Memory B cell (primary cell): ENCODE results near the gene GPR15.

Experiments used
- ATAC-seq: fragments of 150-1000 bp; cut with Tn5 transposase; 2 replicates; pipeline ENCODE4 v1.10.0; 2021; ENCODE audit warnings: low read depth, mild to moderate bottlenecking, moderate library complexity
- DNase-seq, 2 donors: peaks; one replicate each; pipeline ENCODE4 v3.0.0; 2022; ENCODE audit warnings: low spot score in 2 of 2
- H3K27ac Mint-ChIP-seq: one replicate; pipeline ENCODE4 v1.8.0; 2022; ENCODE audit warnings: mild to moderate bottlenecking, moderate library complexity, mixed read lengths
- H3K27me3 Mint-ChIP-seq: one replicate; pipeline ENCODE4 v1.8.0; 2022; ENCODE audit warnings: mixed read lengths
- H3K36me3 Mint-ChIP-seq: one replicate; pipeline ENCODE4 v1.8.0; 2022; ENCODE audit warnings: mild to moderate bottlenecking, mixed read lengths
- H3K4me1 Mint-ChIP-seq: one replicate; pipeline ENCODE4 v1.8.0; 2022; ENCODE audit warnings: mixed read lengths
- H3K4me3 Mint-ChIP-seq: one replicate; pipeline ENCODE4 v1.8.0; 2022; ENCODE audit warnings: mild to moderate bottlenecking, moderate library complexity, mixed read lengths
- H3K9me3 Mint-ChIP-seq: one replicate; pipeline ENCODE4 v1.8.0; 2022; ENCODE audit warnings: mixed read lengths

Gene GPR15

GRCh38 chr3:98531622-98532274, at the start of gene GPR15:
Gene GPR15 (plus strand): TSS chr3:98531978. CDS start chr3:98532034, 56 bp downstream.
- ATAC-seq (peak; percentile 81), DNase-seq (no peak)
- peak within 1 kb of the TSS; percentile 96 for H3K4me3 Mint-ChIP-seq
- H3K9me3 Mint-ChIP-seq, result no peaks in the 10 kb centered on the region
- peaks cover 3% of the 10 kb centered on the region for H3K36me3 Mint-ChIP-seq
- H3K27ac Mint-ChIP-seq, result peak within 1 kb of the TSS; percentile 80
- peaks cover 7% of the 10 kb centered on the region for H3K4me1 Mint-ChIP-seq
- H3K27me3 Mint-ChIP-seq, result no peaks in the 10 kb centered on the region

- Mint-ChIP-seq H3K9me3 (peaks cover 20% of the 10 kb centered on the region), H3K27ac (no peak overlapping the region), H3K36me3 (peaks cover 8% of the 10 kb centered on the region), H3K4me1 (no peaks in the 10 kb centered on the region), H3K4me3 (no peak overlapping the region), H3K27me3 (peaks cover 17% of the 10 kb centered on the region)
- ATAC-seq (no peak), DNase-seq (no peak)
These were observed 48.9 kb upstream of the GPR15 start for GRCh38 chr3:98482717-98483482.

GRCh38 chr3:98483626-98484025, 48.2 kb upstream of the GPR15 start:
- H3K9me3 Mint-ChIP-seq, result peaks cover 26% of the 10 kb centered on the region
- no peaks in the 10 kb centered on the region for H3K4me1 Mint-ChIP-seq
- no peak for DNase-seq
- peaks cover 11% of the 10 kb centered on the region for H3K36me3 Mint-ChIP-seq
- ATAC-seq, result no peak
- no peak overlapping the region for H3K4me3 Mint-ChIP-seq
- peaks cover 19% of the 10 kb centered on the region for H3K27me3 Mint-ChIP-seq
- H3K27ac Mint-ChIP-seq, result no peak overlapping the region

GRCh38 chr3:98497381-98497780, 34.4 kb upstream of the GPR15 start, which contains the start of gene OR5K2:
Gene OR5K2 (plus strand): TSS chr3:98497681. CDS start chr3:98497681, 0 bp downstream.
- ATAC-seq (no peak), DNase-seq (no peak)
- Mint-ChIP-seq H3K4me3 (no peak within 1 kb of the TSS), H3K27me3 (no peaks in the 10 kb centered on the region), H3K4me1 (no peaks in the 10 kb centered on the region), H3K27ac (no peak within 1 kb of the TSS), H3K36me3 (no peaks in the 10 kb centered on the region), H3K9me3 (no peaks in the 10 kb centered on the region)

- Mint-ChIP-seq H3K27me3 (no peaks in the 10 kb centered on the region), H3K4me3 (no peak overlapping the region), H3K27ac (no peak overlapping the region), H3K9me3 (no peaks in the 10 kb centered on the region), H3K36me3 (no peaks in the 10 kb centered on the region), H3K4me1 (peaks cover 2% of the 10 kb centered on the region)
- no peak for DNase-seq
- no peak for ATAC-seq
These were observed 31.8 kb upstream of the GPR15 start for GRCh38 chr3:98500019-98500418.

GRCh38 chr3:98501270-98501669, 30.5 kb upstream of the GPR15 start:
- no peak for ATAC-seq
- no peaks in the 10 kb centered on the region for H3K27me3 Mint-ChIP-seq
- H3K9me3 Mint-ChIP-seq, result no peaks in the 10 kb centered on the region
- no peak for DNase-seq
- peaks cover 3% of the 10 kb centered on the region for H3K36me3 Mint-ChIP-seq
- H3K4me1 Mint-ChIP-seq, result peaks cover 2% of the 10 kb centered on the region
- no peak overlapping the region for H3K4me3 Mint-ChIP-seq
- H3K27ac Mint-ChIP-seq, result no peak overlapping the region

GRCh38 chr3:98501863-98502576, 29.8 kb upstream of the GPR15 start:
- Mint-ChIP-seq H3K9me3 (no peaks in the 10 kb centered on the region), H3K27ac (no peak overlapping the region), H3K36me3 (peaks cover 3% of the 10 kb centered on the region), H3K4me1 (peaks cover 2% of the 10 kb centered on the region), H3K4me3 (no peak overlapping the region), H3K27me3 (no peaks in the 10 kb centered on the region)
- ATAC-seq (no peak), DNase-seq (no peak)

GRCh38 chr3:98504539-98504938, 27.2 kb upstream of the GPR15 start:
- H3K4me3 Mint-ChIP-seq, result no peak overlapping the region
- DNase-seq (no peak), ATAC-seq (no peak)
- no peak overlapping the region for H3K27ac Mint-ChIP-seq
- H3K4me1 Mint-ChIP-seq, result peaks cover 2% of the 10 kb centered on the region
- H3K36me3 Mint-ChIP-seq, result peaks cover 9% of the 10 kb centered on the region
- H3K27me3 Mint-ChIP-seq, result no peaks in the 10 kb centered on the region
- no peaks in the 10 kb centered on the region for H3K9me3 Mint-ChIP-seq

GRCh38 chr3:98508582-98508981, 23.2 kb upstream of the GPR15 start:
- H3K36me3 Mint-ChIP-seq, result peaks cover 14% of the 10 kb centered on the region
- H3K27ac Mint-ChIP-seq, result no peak overlapping the region
- ATAC-seq, result no peak
- peaks cover 7% of the 10 kb centered on the region for H3K4me1 Mint-ChIP-seq
- no peaks in the 10 kb centered on the region for H3K27me3 Mint-ChIP-seq
- H3K4me3 Mint-ChIP-seq, result no peak overlapping the region
- no peaks in the 10 kb centered on the region for H3K9me3 Mint-ChIP-seq
- no peak for DNase-seq

GRCh38 chr3:98512576-98512975, 19.2 kb upstream of the GPR15 start:
- DNase-seq (no peak), ATAC-seq (no peak)
- Mint-ChIP-seq H3K27me3 (no peaks in the 10 kb centered on the region), H3K4me1 (peaks cover 7% of the 10 kb centered on the region), H3K36me3 (peaks cover 21% of the 10 kb centered on the region), H3K4me3 (no peak overlapping the region), H3K27ac (no peak overlapping the region), H3K9me3 (no peaks in the 10 kb centered on the region)

- Mint-ChIP-seq H3K4me3 (no peak overlapping the region), H3K4me1 (peaks cover 9% of the 10 kb centered on the region), H3K36me3 (peaks cover 20% of the 10 kb centered on the region), H3K27me3 (no peaks in the 10 kb centered on the region), H3K9me3 (no peaks in the 10 kb centered on the region), H3K27ac (no peak overlapping the region)
- DNase-seq, result no peak
- no peak for ATAC-seq
These were observed 18.7 kb upstream of the GPR15 start for GRCh38 chr3:98513091-98513511.

- Mint-ChIP-seq H3K27me3 (no peaks in the 10 kb centered on the region), H3K27ac (no peak overlapping the region), H3K36me3 (peaks cover 16% of the 10 kb centered on the region), H3K4me1 (peaks cover 12% of the 10 kb centered on the region), H3K9me3 (no peaks in the 10 kb centered on the region), H3K4me3 (no peak overlapping the region)
- ATAC-seq (no peak), DNase-seq (no peak)
These were observed 18.0 kb upstream of the GPR15 start for GRCh38 chr3:98513736-98514135.

- Mint-ChIP-seq H3K9me3 (no peaks in the 10 kb centered on the region), H3K4me1 (peaks cover 21% of the 10 kb centered on the region), H3K27ac (no peak overlapping the region), H3K4me3 (no peak overlapping the region), H3K27me3 (no peaks in the 10 kb centered on the region), H3K36me3 (peaks cover 22% of the 10 kb centered on the region)
- ATAC-seq, result no peak
- DNase-seq, result no peak
These were observed 16.8 kb upstream of the GPR15 start for GRCh38 chr3:98514948-98515347.

- Mint-ChIP-seq H3K27ac (no peak overlapping the region), H3K4me3 (no peak overlapping the region), H3K36me3 (peaks cover 24% of the 10 kb centered on the region), H3K27me3 (no peaks in the 10 kb centered on the region), H3K9me3 (no peaks in the 10 kb centered on the region), H3K4me1 (peaks cover 30% of the 10 kb centered on the region)
- ATAC-seq (no peak), DNase-seq (no peak)
These were observed 13.0 kb upstream of the GPR15 start for GRCh38 chr3:98518816-98519215.
